ENCODE measurements around the gene GPR21. TPM values are rescaled to one million over a fixed set of nuclear protein-coding genes. Genes with fewer than 3 reads are reported as not detected.

The GPR21 gene
- total and polyA plus RNA-seq, 2 of the 13 experiments (the other 11 are each of a cell fraction or from before 2014, with no cell fraction given), result 0.29 to 0.32 TPM

GRCh38 chr9:123033864-123034601 is 566 bp downstream of the GPR21 start:
- Histone ChIP-seq H3K27ac (ENCODE audit: extremely low read length, insufficient read depth, low read length) (no peak overlapping the region), H3K79me2 (ENCODE audit: insufficient read depth, low read length) (no peaks in the 10 kb centered on the region), H3K4me3 (replicated peaks in 1 of 3; ENCODE audit: insufficient read depth in 1 of 3, low read depth in 2 of 3, low read length in 3 of 3) (no peak overlapping the region), H3K4me1 (ENCODE audit: insufficient read depth, low read length) (no peaks in the 10 kb centered on the region), H3K9ac (ENCODE audit: insufficient read depth, low read depth, low read length) (no peak overlapping the region), H3K36me3 (replicated peaks in 1 of 2; ENCODE audit: control insufficient read depth in 1 of 2, insufficient read depth in 2 of 2, low read length in 2 of 2) (peaks cover 10 to 27% of the 10 kb centered on the region in 2 experiments; a peak in 4 of 5 replicates), H3K9me3 (ENCODE audit: low read length) (no peaks in the 10 kb centered on the region), H3K4me2 (ENCODE audit: low read depth, low read length) (no peak overlapping the region), H3K27me3 (ENCODE audit: control insufficient read depth in 1 of 2, insufficient read depth in 2 of 2, low read length in 2 of 2) (no peaks in the 10 kb centered on the region), H4K20me1 (ENCODE audit: insufficient read depth, low read length) (no peaks in the 10 kb centered on the region), H2AFZ (ENCODE audit: low read length) (no peak overlapping the region)
- no TSS peak for BruUV-seq (replicated peaks)
- no peak for FAIRE-seq
- no peak for ATAC-seq
- CTCF ChIA-PET (ENCODE audit: low intra/inter-chr PET ratio, low total read pairs), result no interaction called here
- in situ Hi-C loops (cut with HindIII; ENCODE audit: extremely low pct_ligation_motif_present, low pct_unique_long_range_greater_than_20kb) (no loop called here), intact Hi-C loops (cut with micrococcal nuclease; ENCODE audit: unreplicated experiment) (no loop called here)
- WGBS (ENCODE audit: low lambda C conversion rate), result 98% methylated on average over 7 of the region's 8 CpGs
- POLR2A ChIA-PET, result no interaction called here
- no peak for DNase-seq (ENCODE audit: low spot score)
- TF ChIP-seq NONO (IDR thresholded peaks at IDR 0.05), result no peak
- TF ChIP-seq NONO (CRISPR knock-in tag; conservative IDR thresholded peaks at IDR 0.05), result no peak
- no peak for TF ChIP-seq ZSCAN5A (CRISPR knock-in tag; IDR thresholded peaks at IDR 0.05; ENCODE audit: borderline replicate concordance)
- TF ChIP-seq RBM39 (IDR thresholded peaks at IDR 0.05; ENCODE audit: low read depth, low read length, poor library complexity, severe bottlenecking), result no peak
- no peak for TF ChIP-seq ZNF207 (IDR thresholded peaks at IDR 0.05; ENCODE audit: borderline replicate concordance)
- no peak for TF ChIP-seq E2F1 (CRISPR knock-in tag; IDR thresholded peaks at IDR 0.05)
- no peak for TF ChIP-seq ZBTB4 (CRISPR knock-in tag; IDR thresholded peaks at IDR 0.05; ENCODE audit: borderline replicate concordance)
- TF ChIP-seq MLXIP (CRISPR knock-in tag; IDR thresholded peaks at IDR 0.05; ENCODE audit: borderline replicate concordance), result no peak
- TF ChIP-seq ATF3 (CRISPR knock-in tag; IDR thresholded peaks at IDR 0.05), result no peak
- no peak for TF ChIP-seq SAP130 (CRISPR knock-in tag; IDR thresholded peaks at IDR 0.05; ENCODE audit: low read depth)
- no peak for TF ChIP-seq GLI4 (CRISPR knock-in tag; IDR thresholded peaks at IDR 0.05; ENCODE audit: borderline replicate concordance)
- no peak for TF ChIP-seq NCOA1 (CRISPR knock-in tag; IDR thresholded peaks at IDR 0.05)
- no peak for TF ChIP-seq FOSL2 (CRISPR knock-in tag; IDR thresholded peaks at IDR 0.05)
- no peak for TF ChIP-seq ZSCAN31 (CRISPR knock-in tag; IDR thresholded peaks at IDR 0.05; ENCODE audit: low read depth)
- no peak for TF ChIP-seq PPARG (CRISPR knock-in tag; conservative IDR thresholded peaks at IDR 0.05)
